GM10847 (cell line): Measurements from ENCODE around the gene ZNF253.

Experiments used
- POLR2A ChIP-seq: IDR thresholded peaks from 2 replicates; pipeline ENCODE4 v1.6.1; 2011; ENCODE audit not compliant: insufficient read length; ENCODE audit errors: extremely low read depth

ZNF253 gene

GRCh38 chr19:19877724-19878123 lies 12.0 kb downstream of the ZNF253 start:
- no peak for TF ChIP-seq POLR2A

- no peak for TF ChIP-seq POLR2A
Observed at GRCh38 chr19:19884583-19884982, 18.9 kb downstream of the ZNF253 start.

- TF ChIP-seq POLR2A, result no peak
Observed at GRCh38 chr19:19900139-19900728, 34.6 kb downstream of the ZNF253 start.

- peak; percentile 44 for TF ChIP-seq POLR2A
Observed at GRCh38 chr19:19900729-19901444, 35.2 kb downstream of the ZNF253 start, which contains the start of gene ZNF93. Gene ZNF93, plus strand, starts transcription at chr19:19900946. Its CDS starts 143 bp downstream, at chr19:19901089.

- no peak for TF ChIP-seq POLR2A
Observed at GRCh38 chr19:19909654-19910053, 44.0 kb downstream of the ZNF253 start.

GRCh38 chr19:19911150-19911549 lies 45.5 kb downstream of the ZNF253 start:
- no peak for TF ChIP-seq POLR2A

GRCh38 chr19:19914596-19914995 lies 48.9 kb downstream of the ZNF253 start:
- TF ChIP-seq POLR2A, result no peak

GRCh38 chr19:19937403-19937802 lies 71.7 kb downstream of the ZNF253 start:
- no peak for TF ChIP-seq POLR2A

- no peak for TF ChIP-seq POLR2A
Observed at GRCh38 chr19:19938449-19938848, 72.8 kb downstream of the ZNF253 start.

- no peak for TF ChIP-seq POLR2A
Observed at GRCh38 chr19:19943848-19944582, 78.3 kb downstream of the ZNF253 start.
